HUES48 (cell line): ENCODE measurements around the gene PTPRQ.

Experiments used
- H3K27ac ChIP-seq: one replicate; pipeline ENCODE4 v1.7.0; 2013; ENCODE audit warnings: low read depth, low read length, inconsistent platforms
- H3K27me3 ChIP-seq: 2 replicates; pipeline ENCODE4 v1.6.1; 2013; ENCODE audit warnings: mild to moderate bottlenecking, low read length; ENCODE audit not compliant: control insufficient read depth, insufficient read depth
- H3K36me3 ChIP-seq: 2 replicates; pipeline ENCODE4 v1.6.1; 2013; ENCODE audit warnings: low read length; ENCODE audit not compliant: control insufficient read depth, insufficient read depth
- H3K4me1 ChIP-seq: 2 replicates; pipeline ENCODE4 v1.6.1; 2013; ENCODE audit warnings: mild to moderate bottlenecking, low read length; ENCODE audit not compliant: control insufficient read depth, insufficient read depth
- H3K4me3 ChIP-seq: 2 replicates; pipeline ENCODE4 v1.5.1; 2013; ENCODE audit warnings: mild to moderate bottlenecking, low read depth, low read length
- H3K9ac ChIP-seq: 2 replicates; pipeline ENCODE4 v1.6.1; 2013; ENCODE audit warnings: mild to moderate bottlenecking, low read depth, low read length, moderate library complexity
- H3K9me3 ChIP-seq: 2 replicates; pipeline ENCODE4 v1.6.1; 2013; ENCODE audit warnings: low read length; ENCODE audit not compliant: control insufficient read depth, insufficient read depth

Gene PTPRQ

DNA sequence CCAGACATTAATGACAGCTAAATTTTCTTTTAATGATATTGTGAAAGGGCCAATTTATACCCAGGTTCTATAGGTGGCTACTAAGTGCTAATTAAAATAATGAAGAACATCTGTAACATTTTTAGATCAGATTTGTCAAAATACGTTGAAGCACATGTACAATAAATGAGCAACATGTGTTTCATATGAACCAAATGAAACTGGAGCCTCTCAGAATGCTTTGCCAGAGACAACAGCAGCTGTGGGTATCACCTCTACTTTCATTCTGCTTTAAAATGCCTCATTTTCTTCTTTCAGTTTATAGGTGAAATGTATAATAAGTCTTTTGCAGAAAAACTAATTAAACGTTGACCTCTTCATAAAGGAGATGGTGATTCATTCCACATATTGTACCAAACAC, 237.3 kb downstream of the PTPRQ start:
- no peak overlapping the region for H3K9ac ChIP-seq
- H3K4me3 ChIP-seq: no peak overlapping the region
- H3K36me3 ChIP-seq: no peaks in the 10 kb centered on the region
- no peaks in the 10 kb centered on the region for H3K27me3 ChIP-seq
- no peaks in the 10 kb centered on the region for H3K9me3 ChIP-seq
- H3K4me1 ChIP-seq: peaks cover 29% of the 10 kb centered on the region
- H3K27ac ChIP-seq: no peak overlapping the region

- peaks cover 29% of the 10 kb centered on the region for H3K4me1 ChIP-seq
- no peak overlapping the region for H3K9ac ChIP-seq
- H3K9me3 ChIP-seq: no peaks in the 10 kb centered on the region
- H3K36me3 ChIP-seq: no peaks in the 10 kb centered on the region
- no peaks in the 10 kb centered on the region for H3K27me3 ChIP-seq
- no peak overlapping the region for H3K27ac ChIP-seq
- no peak overlapping the region for H3K4me3 ChIP-seq
Observed at GRCh38 chr12:80681786-80682185, 237.8 kb downstream of the PTPRQ start.

GRCh38 chr12:80684077-80684495, 240.1 kb downstream of the PTPRQ start:
- peaks cover 29% of the 10 kb centered on the region for H3K4me1 ChIP-seq
- no peaks in the 10 kb centered on the region for H3K9me3 ChIP-seq
- no peaks in the 10 kb centered on the region for H3K27me3 ChIP-seq
- H3K4me3 ChIP-seq: peak overlapping the region; percentile 46
- peak overlapping the region; percentile 61 for H3K9ac ChIP-seq
- H3K36me3 ChIP-seq: no peaks in the 10 kb centered on the region
- peak overlapping the region; percentile 87 for H3K27ac ChIP-seq

GRCh38 chr12:80690090-80690489, 246.1 kb downstream of the PTPRQ start:
- Histone ChIP-seq H3K4me1 (peaks cover 7% of the 10 kb centered on the region; the same call in 1 of the 2 replicates), H3K27ac (no peak overlapping the region), H3K36me3 (no peaks in the 10 kb centered on the region), H3K4me3 (no peak overlapping the region), H3K27me3 (no peaks in the 10 kb centered on the region), H3K9me3 (no peaks in the 10 kb centered on the region), H3K9ac (no peak overlapping the region)

DNA sequence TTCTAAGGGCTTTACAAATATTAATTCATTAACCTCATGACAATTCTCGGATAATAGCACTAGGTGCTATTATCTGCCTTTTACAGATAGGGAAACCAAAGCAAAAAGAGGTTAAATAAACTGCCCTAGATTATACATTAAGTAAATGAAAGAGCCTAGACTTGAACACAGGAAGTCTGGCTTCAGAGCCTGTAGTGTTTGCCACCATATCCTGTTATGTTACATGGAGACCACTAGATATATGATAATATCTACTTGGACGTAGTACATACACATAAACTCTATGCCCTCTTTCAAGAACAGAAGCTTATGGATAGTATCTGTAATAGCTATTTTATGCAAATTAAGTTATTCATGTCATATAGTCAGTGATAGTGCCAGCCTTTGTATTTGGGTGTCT, 246.5 kb downstream of the PTPRQ start:
- Histone ChIP-seq H3K27ac (no peak overlapping the region), H3K9ac (no peak overlapping the region), H3K9me3 (no peaks in the 10 kb centered on the region), H3K4me3 (no peak overlapping the region), H3K4me1 (peaks cover 3% of the 10 kb centered on the region; the same call in 1 of the 2 replicates), H3K27me3 (no peaks in the 10 kb centered on the region), H3K36me3 (no peaks in the 10 kb centered on the region)

DNA sequence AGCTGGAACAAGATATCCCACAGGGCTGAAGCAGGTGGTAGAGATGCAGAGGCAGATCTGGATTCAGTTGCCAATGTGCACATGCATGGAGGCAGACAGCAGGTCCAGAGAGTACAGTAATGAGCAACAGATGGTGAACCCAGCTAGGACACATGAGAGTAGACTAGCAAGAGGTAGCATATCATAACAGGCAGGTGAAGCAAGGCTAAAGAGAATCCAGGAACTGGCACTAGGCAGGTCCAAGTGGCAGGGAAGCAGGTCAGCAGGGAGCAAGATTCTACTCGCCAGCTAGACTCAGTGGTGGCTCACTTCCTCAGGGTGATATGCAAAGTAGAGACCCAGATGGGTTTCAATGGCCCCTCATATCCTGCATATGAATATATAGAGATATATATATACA, 248.1 kb downstream of the PTPRQ start:
- H3K27ac ChIP-seq: no peak overlapping the region

GRCh38 chr12:80697270-80697887, 253.3 kb downstream of the PTPRQ start:
- Histone ChIP-seq H3K4me3 (no peak overlapping the region), H3K9me3 (no peaks in the 10 kb centered on the region), H3K4me1 (no peaks in the 10 kb centered on the region), H3K9ac (no peak overlapping the region), H3K36me3 (no peaks in the 10 kb centered on the region), H3K27me3 (no peaks in the 10 kb centered on the region), H3K27ac (no peak overlapping the region)

More for the DNA sequence above, 248.1 kb downstream of the PTPRQ start:
- H3K9ac ChIP-seq: no peak overlapping the region
- H3K27me3 ChIP-seq: no peaks in the 10 kb centered on the region
- H3K4me3 ChIP-seq: no peak overlapping the region
- no peaks in the 10 kb centered on the region for H3K9me3 ChIP-seq
- H3K36me3 ChIP-seq: no peaks in the 10 kb centered on the region
- H3K4me1 ChIP-seq: no peaks in the 10 kb centered on the region

- no peak overlapping the region for H3K9ac ChIP-seq
- H3K4me1 ChIP-seq: peaks cover 7% of the 10 kb centered on the region
- H3K36me3 ChIP-seq: no peaks in the 10 kb centered on the region
- H3K4me3 ChIP-seq: no peak overlapping the region
- no peaks in the 10 kb centered on the region for H3K9me3 ChIP-seq
- no peak overlapping the region for H3K27ac ChIP-seq
- peaks cover 6% of the 10 kb centered on the region; the same call in 1 of the 2 replicates for H3K27me3 ChIP-seq
Observed at GRCh38 chr12:80698256-80698655, 254.2 kb downstream of the PTPRQ start.

- H3K27ac ChIP-seq: no peak overlapping the region
- peaks cover 13% of the 10 kb centered on the region for H3K27me3 ChIP-seq
- no peak overlapping the region for H3K4me3 ChIP-seq
- H3K4me1 ChIP-seq: peaks cover 11% of the 10 kb centered on the region
- no peaks in the 10 kb centered on the region for H3K36me3 ChIP-seq
- H3K9me3 ChIP-seq: no peaks in the 10 kb centered on the region
- H3K9ac ChIP-seq: no peak overlapping the region
Observed at GRCh38 chr12:80698847-80699542, 255.0 kb downstream of the PTPRQ start.

DNA sequence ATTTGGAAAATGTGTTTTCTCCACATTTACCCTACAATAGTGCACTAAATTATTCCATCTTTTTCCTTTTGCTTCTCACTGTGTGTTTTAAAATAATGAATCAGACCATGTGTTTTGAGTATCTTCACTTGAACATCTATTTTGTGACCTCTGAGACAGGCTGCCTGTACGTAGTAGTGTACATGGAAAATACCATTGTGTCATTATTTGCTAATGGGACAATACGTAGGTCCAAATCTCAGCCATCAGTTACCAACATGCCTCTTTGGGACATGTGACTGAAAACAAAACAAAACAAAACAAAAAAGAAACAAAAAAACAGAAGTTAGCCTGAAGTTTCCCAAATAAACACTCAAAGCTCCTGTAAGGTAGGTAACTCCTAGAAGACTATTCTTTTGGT, 256.3 kb downstream of the PTPRQ start:
- H3K9ac ChIP-seq: no peak overlapping the region
- H3K4me1 ChIP-seq: peaks cover 12% of the 10 kb centered on the region
- no peak overlapping the region for H3K4me3 ChIP-seq
- H3K27me3 ChIP-seq: peaks cover 27% of the 10 kb centered on the region
- no peaks in the 10 kb centered on the region for H3K36me3 ChIP-seq
- H3K9me3 ChIP-seq: no peaks in the 10 kb centered on the region
- H3K27ac ChIP-seq: no peak overlapping the region

DNA sequence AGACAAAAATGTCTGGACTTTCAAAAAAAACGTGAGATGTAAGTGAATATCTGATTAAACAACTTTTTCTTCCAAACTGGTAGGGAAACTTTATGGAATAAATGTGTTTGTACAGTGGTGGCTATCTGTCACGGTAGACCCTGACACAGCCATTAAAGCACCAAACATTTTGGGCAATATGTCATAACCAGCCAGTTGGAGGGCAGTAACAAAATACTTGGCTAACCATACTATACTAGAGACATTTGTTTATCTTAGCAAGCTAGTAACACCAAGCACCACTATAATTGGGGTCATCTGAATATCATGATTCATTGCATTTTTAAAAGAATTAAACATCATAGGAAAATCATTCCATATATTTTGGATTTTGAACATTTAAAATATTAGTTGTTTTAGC, 257.4 kb downstream of the PTPRQ start:
- no peak overlapping the region for H3K27ac ChIP-seq
- peaks cover 12% of the 10 kb centered on the region for H3K4me1 ChIP-seq
- H3K36me3 ChIP-seq: no peaks in the 10 kb centered on the region
- peaks cover 37% of the 10 kb centered on the region for H3K27me3 ChIP-seq
- no peaks in the 10 kb centered on the region for H3K9me3 ChIP-seq
- no peak overlapping the region for H3K4me3 ChIP-seq
- no peak overlapping the region for H3K9ac ChIP-seq
